Kidney epithelial cell (primary cell): Measurements from ENCODE around the gene BMPR2. TPM values are rescaled to one million over a fixed set of nuclear protein-coding genes. Genes with fewer than 3 reads are reported as not detected.

Source experiments
- DNase-seq: peaks from one replicate; pipeline ENCODE4 v3.0.0-alpha.2; 2010; ENCODE audit warnings: low read depth
- H3K27me3 ChIP-seq: 2 replicates; pipeline ENCODE4 v1.6.0; 2011; ENCODE audit warnings: low read length; ENCODE audit not compliant: control insufficient read depth, insufficient read depth
- H3K36me3 ChIP-seq: 2 replicates; pipeline ENCODE4 v1.5.1; 2011; ENCODE audit warnings: low read length; ENCODE audit not compliant: control insufficient read depth, insufficient read depth
- H3K4me3 ChIP-seq: 2 replicates; pipeline ENCODE4 v1.5.1; 2011; ENCODE audit warnings: low read depth, mild to moderate bottlenecking, control low read depth, low read length
- total RNA-seq: library from RNA; depleted of rRNA; stranded (reverse); fragments of >200 nt; gene quantifications from 2 replicates; pipeline ENCODE4 v1.2.3, GENCODE V29; 2015
- TF ChIP-seq, protein P1 (sequence below): IDR thresholded peaks from 2 replicates; pipeline ENCODE4 v1.5.1; 2011; ENCODE audit warnings: mild to moderate bottlenecking, moderate library complexity, low read length, control low read depth, inconsistent platforms; ENCODE audit not compliant: insufficient read depth, poor library complexity, severe bottlenecking

BMPR2 gene
- total RNA-seq, 1 donor from 2014 or later, result 44.8 TPM

DNA sequence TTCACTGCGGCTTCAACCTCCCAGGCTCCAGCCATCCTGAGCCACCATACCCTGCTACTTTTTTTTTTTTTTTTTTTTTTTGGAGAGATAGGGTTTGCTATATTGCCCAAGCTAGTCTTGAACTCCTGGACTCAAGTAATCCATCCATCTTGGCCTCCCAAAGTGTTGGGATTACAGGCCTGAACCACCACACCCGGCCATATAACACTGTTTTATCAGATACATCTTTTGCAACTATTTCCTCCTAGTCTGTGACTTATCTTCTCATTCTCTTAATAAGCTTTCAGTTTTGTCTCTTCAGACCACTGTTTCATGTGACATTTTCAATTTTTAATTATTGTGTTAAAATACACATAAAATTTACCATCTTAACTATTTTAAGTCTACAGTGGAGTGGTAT lies 223.0 kb downstream of the BMPR2 start:
- Histone ChIP-seq H3K36me3 (no peaks in the 10 kb centered on the region), H3K4me3 (no peak overlapping the region), H3K27me3 (no peaks in the 10 kb centered on the region)
- DNase-seq, result no peak
- TF ChIP-seq, protein P1, sequence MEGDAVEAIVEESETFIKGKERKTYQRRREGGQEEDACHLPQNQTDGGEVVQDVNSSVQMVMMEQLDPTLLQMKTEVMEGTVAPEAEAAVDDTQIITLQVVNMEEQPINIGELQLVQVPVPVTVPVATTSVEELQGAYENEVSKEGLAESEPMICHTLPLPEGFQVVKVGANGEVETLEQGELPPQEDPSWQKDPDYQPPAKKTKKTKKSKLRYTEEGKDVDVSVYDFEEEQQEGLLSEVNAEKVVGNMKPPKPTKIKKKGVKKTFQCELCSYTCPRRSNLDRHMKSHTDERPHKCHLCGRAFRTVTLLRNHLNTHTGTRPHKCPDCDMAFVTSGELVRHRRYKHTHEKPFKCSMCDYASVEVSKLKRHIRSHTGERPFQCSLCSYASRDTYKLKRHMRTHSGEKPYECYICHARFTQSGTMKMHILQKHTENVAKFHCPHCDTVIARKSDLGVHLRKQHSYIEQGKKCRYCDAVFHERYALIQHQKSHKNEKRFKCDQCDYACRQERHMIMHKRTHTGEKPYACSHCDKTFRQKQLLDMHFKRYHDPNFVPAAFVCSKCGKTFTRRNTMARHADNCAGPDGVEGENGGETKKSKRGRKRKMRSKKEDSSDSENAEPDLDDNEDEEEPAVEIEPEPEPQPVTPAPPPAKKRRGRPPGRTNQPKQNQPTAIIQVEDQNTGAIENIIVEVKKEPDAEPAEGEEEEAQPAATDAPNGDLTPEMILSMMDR, result no peak

DNA sequence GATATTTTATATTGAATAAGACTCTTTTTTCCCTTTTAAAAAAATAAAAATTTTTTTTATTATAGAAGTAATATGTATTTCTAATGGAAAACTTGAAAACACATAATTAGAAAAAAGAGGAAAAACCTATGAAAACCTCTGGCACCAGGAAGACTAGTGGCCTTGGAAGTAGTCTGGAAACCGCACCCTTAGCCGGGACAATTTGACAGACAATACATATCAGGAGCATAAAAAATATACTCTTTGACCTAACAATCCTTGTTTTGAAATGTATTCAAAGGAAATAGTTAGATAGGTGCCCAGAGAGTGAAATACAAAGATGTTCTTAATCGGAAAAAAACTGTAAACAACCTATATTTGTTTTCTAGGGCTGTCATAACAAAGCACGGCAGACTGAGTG lies 223.8 kb downstream of the BMPR2 start:
- Histone ChIP-seq H3K36me3 (no peaks in the 10 kb centered on the region), H3K27me3 (no peaks in the 10 kb centered on the region), H3K4me3 (no peak overlapping the region)
- TF ChIP-seq, protein P1, result no peak
- no peak for DNase-seq

DNA sequence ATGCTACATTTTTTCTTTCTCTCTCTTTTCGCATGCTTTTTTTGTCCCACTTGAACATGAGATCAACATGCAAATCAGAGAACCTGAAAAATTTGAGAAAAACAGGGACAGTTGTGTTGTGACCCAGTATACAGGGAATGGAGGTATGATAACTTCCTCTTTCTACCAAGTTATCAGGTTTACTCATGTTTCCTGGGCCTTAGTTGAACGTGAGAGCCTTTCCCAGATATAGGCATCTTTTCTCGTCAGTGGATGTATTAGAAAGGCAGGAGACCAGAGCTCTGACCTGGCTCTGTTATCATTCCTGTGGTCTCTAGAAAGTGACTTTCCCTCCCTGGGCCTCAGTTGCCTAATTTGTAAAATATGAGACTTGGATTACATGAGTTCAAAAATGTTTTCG lies 228.6 kb downstream of the BMPR2 start:
- no peak for DNase-seq
- Histone ChIP-seq H3K36me3 (no peaks in the 10 kb centered on the region), H3K4me3 (no peak overlapping the region), H3K27me3 (no peaks in the 10 kb centered on the region)
- TF ChIP-seq, protein P1, result no peak

DNA sequence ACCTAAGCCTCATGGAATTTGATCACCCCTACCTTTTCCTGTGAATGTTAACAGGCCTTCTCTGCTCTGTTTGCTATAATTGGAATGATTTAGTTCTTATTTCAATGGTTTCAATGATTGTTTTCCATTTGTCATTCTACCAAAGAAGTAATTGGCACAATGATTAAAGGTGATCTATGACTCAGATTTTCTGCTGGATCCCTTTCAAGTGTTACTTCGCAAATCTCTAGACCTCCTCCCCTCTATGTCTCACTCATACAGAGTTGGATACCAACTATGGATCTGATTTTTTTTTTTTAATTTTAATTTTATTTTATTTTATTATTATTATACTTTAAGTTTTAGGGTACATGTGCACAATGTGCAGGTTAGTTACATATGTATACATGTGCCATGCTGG lies 229.0 kb downstream of the BMPR2 start:
- DNase-seq, result no peak
- Histone ChIP-seq H3K4me3 (no peak overlapping the region), H3K36me3 (no peaks in the 10 kb centered on the region), H3K27me3 (no peaks in the 10 kb centered on the region)
- TF ChIP-seq, protein P1, result no peak

DNA sequence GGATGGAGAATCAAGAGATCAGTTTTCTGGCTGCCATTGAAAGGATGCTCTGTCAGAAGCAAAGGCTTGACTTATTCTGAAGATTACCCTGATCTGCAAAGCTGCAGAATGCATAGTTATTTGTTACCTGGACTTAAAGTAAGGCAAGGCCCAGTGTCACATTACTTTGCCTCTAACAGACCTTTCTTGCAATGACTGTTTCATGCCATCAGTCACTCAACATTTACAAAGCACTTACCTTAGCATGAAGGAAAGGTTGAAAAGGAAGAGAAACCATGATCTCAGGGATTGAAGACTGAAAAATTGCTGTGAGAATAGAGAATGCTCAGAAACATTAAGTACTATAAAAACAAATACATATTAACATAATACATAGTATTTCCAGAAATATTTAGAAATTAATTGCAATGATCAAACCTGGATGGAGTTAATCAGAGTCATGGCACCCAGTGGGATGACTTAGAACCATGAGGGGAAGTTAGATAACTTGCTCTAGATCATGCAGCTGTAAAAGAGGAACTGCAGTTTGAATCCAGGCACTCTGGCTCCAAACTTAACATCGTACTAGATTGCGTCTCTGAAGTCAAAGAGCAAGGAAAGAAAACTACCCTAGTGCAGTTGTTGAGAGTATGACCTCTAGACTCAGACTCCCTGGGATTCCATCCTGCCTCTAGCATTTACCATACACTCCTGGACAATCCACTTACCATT lies 232.2 kb downstream of the BMPR2 start:
- TF ChIP-seq, protein P1, result no peak
- DNase-seq, result no peak

More for the DNA sequence above, 232.2 kb downstream of the BMPR2 start:
- H3K36me3 ChIP-seq, result no peaks in the 10 kb centered on the region
- no peak overlapping the region for H3K4me3 ChIP-seq
- H3K27me3 ChIP-seq, result no peaks in the 10 kb centered on the region
